GM19043 (cell line): Measurements from ENCODE around the gene SLC25A29.

Experiments
- ATAC-seq: cut with Tn5 transposase; IDR thresholded peaks from one replicate; pipeline ENCODE4 v1.9.1; 2021; ENCODE audit warnings: low read depth; ENCODE audit not compliant: unreplicated experiment

Gene SLC25A29

GRCh38 chr14:100241279-100241678 is 65.0 kb downstream of the SLC25A29 start:
- ATAC-seq, result no peak
